Right lobe of liver (tissue), 6 donors: ENCODE measurements around the gene MRPL20. TPM values are rescaled to one million over a fixed set of nuclear protein-coding genes. Genes with fewer than 3 reads are reported as not detected.

Source experiments
- ATAC-seq, 4 donors: fragments of 200-7000 bp; cut with Tn5 transposase; one replicate each; pipeline ENCODE4 v1.9.1; 2020; ENCODE audit warnings: mild to moderate bottlenecking in 4 of 4, moderate library complexity in 4 of 4
- DNase-seq, 3 donors: peaks; one replicate each; pipeline ENCODE4 v3.0.0-alpha.2; 2020
- H3K27ac ChIP-seq, 3 donors: fragments of 200-600 bp; one replicate each; pipeline ENCODE4 v1.8.0; 2022
- H3K27me3 ChIP-seq, 2 donors: fragments of 200-600 bp; one replicate each; pipeline ENCODE4 v1.8.0; 2022
- H3K36me3 ChIP-seq, 4 donors: fragments of 200-600 bp; sonication (generic) in 1 of 4; one replicate each; pipeline versions ENCODE4 v1.5.1 to v1.8.0; 2017 to 2022; ENCODE audit warnings: control low read depth in 1 of 4
- H3K4me1 ChIP-seq, 4 donors: fragments of 200-600 bp; sonication (generic) in 1 of 4; one replicate each; pipeline versions ENCODE4 v1.5.1 to v1.8.0; 2017 to 2022; ENCODE audit warnings: control low read depth in 1 of 4
- H3K4me3 ChIP-seq, 3 donors: fragments of 200-600 bp; one replicate each; pipeline ENCODE4 v1.8.0; 2022
- H3K9me3 ChIP-seq, 4 donors: fragments of 200-600 bp; sonication (generic) in 1 of 4; one replicate each; pipeline versions ENCODE4 v1.5.1 to v1.8.0; 2017 to 2022; ENCODE audit warnings: control low read depth in 1 of 4
- CTCF ChIP-seq, 4 donors: fragments of 200-600 bp in 3 of 4; fragments of 450-650 bp in 1 of 4; IDR thresholded peaks; one replicate each; pipeline versions ENCODE4 v1.5.1 to v1.8.0; 2016 to 2022; ENCODE audit warnings: antibody characterized with exemption in 4 of 4, mild to moderate bottlenecking in 2 of 4
- POLR2A ChIP-seq: fragments of 450-650 bp; IDR thresholded peaks from one replicate; pipeline ENCODE4 v1.6.1; 2017; ENCODE audit warnings: antibody characterized with exemption, mild to moderate bottlenecking
- WGBS: methylation state at CpG from one replicate; pipeline ENCODE4 v1.1.6; 2018; ENCODE audit warnings: low coverage, low lambda C conversion rate; ENCODE audit not compliant: insufficient coverage; ENCODE audit errors: missing lambda C conversion rate; 5-methylcytosine and 5-hydroxymethylcytosine counted together
- intact Hi-C, 2 donors: fragments of 100-400 bp; cut with DNase I; formaldehyde crosslinking; loops; one replicate each; pipeline versions ENCODE4 v1.11.2 to v1.14.1; 2022
- total RNA-seq, 6 experiments: library from RNA; depleted of rRNA in 2 of 6; stranded (reverse); fragments of >200 nt in 2 of 6; fragmentation: NEBNext Ultra II Directional in 3 of 6; extraction: Animal tissue kit (Norgen Biotek cat#: 25700) in 3 of 6; gene quantifications; one replicate each; pipeline versions ENCODE4 v1.1.0 to v1.2.4, GENCODE V29; 2016 to 2023
- donor health status: DM: no; HTN: yes; CAD: no.
- donor health status: DM: no; HTN: no; CAD: no.
- donor health status: DM: no; HTN: no; CAD: no.
- donor health status: DM: no; HTN: yes; CAD: no.
- donor health status: DM: no; HTN: yes; CAD: no.

The MRPL20 gene
- total RNA-seq, 6 experiments from 2014 or later: 44.1 to 91.2 (median 56.5) TPM

DNA sequence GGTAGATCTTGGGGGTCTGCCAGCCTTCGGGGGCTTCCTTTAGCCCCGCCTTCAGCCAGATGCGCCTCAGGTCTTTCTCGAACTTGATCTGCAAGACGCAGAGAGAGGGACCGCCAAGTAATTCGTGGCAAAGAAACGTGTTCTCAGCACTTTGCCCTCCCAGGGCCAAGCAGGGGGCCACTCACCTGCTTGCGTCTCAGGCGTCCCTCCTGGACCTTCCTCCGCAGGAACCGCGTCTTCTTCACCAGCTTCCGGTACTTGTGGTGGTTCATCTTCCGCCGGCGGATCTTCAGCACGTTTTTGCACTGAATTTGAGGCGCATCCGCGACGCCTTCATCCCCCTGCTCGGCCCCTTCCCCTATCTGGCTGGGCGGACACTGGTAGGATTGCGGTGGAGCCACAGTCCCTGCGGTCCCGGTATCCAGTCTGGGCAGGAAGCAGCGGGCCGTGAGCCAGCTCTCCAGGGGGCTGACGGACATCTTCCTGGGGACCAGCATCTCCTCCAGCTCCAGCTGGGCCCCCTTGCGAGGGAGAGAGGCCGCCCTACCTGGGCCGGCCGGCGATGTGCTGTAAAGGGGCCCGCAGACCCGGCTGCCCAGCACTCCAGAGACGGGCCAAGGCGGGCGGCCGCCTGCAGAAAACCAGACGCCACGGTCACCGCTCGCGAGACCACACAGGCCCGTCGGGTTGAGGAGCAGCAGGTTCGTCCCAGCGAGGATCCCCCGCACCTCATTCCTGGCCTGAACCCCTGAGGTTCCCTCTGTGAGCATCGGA, 33.1 kb downstream of the MRPL20 start:
- intact Hi-C loops: no loop called here

DNA sequence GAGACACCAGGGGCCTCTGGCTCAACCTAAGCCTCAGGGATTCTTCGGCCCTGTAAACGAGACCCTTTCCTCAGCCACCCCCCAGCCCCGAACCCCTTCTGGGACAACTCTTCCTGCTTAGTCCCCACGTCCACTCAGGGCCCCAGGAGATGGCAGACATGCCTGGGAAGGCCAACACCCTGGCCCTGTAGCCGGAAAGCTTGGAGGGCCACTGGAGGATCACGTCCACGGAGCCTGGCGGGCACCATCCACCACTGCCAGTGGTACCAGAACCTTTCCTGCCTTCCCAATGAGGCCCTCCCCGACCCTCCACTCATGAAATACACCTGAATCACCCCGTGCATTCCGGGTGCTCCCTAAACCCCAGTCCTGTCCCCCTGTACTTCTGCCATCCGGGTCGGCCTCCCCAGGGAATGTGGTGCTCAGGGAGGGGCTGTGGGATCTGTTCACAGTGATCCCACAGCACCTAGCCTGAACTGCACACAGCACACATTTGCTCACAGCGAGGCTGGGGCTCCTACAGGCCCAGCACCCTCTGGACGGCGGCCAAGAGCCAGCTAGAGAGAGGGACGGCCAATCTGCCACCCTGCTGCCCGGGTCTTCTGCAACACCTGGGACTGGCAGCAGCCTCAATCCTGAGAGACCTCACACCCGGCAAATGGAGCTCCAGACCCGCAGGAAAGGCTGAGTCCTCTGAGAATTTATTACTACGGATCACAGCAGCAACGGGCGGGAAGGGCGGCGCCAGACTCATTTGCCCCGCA, 33.9 kb downstream of the MRPL20 start:
- H3K4me1 ChIP-seq: peaks cover 0 to 26% (median 9%) of the 10 kb centered on the region in 4 donors
- intact Hi-C loops: no loop called here
- ATAC-seq (no peak), DNase-seq (peak in 1 of 3 donors; percentile 31)
- H3K4me3 ChIP-seq: no peak overlapping the region
- H3K27me3 ChIP-seq: no peaks in the 10 kb centered on the region
- no peaks in the 10 kb centered on the region for H3K9me3 ChIP-seq
- WGBS: 54% methylated on average over 4 of the region's 26 CpGs
- TF ChIP-seq CTCF (IDR thresholded peaks at IDR 0.05): no peak
- no peak for TF ChIP-seq POLR2A
- H3K36me3 ChIP-seq: peaks cover 0 to 6% (median 0%) of the 10 kb centered on the region in 4 donors
- H3K27ac ChIP-seq: no peak overlapping the region

More for the DNA sequence above, 33.1 kb downstream of the MRPL20 start:
- WGBS: 85% methylated on average over 14 of the region's 52 CpGs
- Histone ChIP-seq H3K9me3 (no peaks in the 10 kb centered on the region), H3K36me3 (peaks cover 0 to 6% (median 0%) of the 10 kb centered on the region in 4 donors), H3K27ac (peak overlapping the region in 2 of 3 donors; percentile 91 to 92), H3K27me3 (no peaks in the 10 kb centered on the region), H3K4me3 (peak overlapping the region; percentile 76 to 100 (median 93)), H3K4me1 (peaks cover 0 to 26% (median 9%) of the 10 kb centered on the region in 4 donors)
- TF ChIP-seq POLR2A: no peak
- no peak for TF ChIP-seq CTCF (IDR thresholded peaks at IDR 0.05)
- peak; percentile 31 to 62 (median 52) for DNase-seq
- ATAC-seq: no peak

DNA sequence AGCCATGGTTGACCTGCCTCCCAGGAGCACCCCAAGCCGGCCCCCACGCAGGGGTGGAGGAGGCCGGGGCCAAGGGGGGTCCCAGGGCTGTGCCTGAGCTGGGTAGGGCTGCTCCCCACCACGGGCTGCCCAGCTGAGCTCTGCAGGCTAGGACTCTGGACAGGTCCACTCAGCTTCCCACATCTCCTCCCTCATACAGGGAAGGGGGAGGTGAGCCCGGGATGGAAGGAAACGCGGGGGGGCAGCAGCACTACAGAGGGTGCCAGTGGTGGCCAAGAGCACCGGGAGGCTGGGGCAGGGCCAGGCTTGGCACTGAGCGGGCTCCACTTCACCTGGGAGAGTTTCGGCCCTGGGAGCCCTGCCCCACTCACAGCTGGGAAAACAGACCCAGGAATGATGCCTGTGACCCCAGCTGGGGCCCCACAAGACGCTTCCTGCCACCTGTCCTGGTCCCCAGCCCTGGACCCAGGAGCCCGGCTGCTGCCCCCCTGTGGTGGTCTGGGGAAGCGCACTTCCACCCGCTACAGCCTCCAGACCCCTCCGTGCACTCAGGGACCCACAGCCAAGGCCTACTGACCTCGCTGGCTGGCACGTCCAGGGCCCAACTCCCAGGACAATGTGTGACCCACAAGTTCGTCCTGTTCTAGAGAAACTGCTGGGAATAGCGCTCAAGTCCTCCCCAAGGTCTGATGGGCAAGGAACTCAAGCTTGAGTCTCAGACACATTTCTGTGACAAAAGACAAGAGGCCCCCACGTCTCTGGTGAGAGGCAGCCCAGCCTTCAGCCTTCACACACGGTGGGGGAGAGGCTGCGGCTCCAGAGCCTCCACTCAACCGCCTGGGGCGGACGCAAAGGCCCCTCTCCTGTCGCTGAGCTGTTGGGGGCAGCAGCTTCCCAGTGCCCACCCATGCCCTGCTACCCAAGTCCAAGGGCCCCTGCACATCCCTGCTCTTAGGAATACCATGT, 35.1 kb downstream of the MRPL20 start:
- intact Hi-C loops: no loop called here
- Histone ChIP-seq H3K27me3 (no peaks in the 10 kb centered on the region), H3K4me1 (peaks cover 0 to 26% (median 9%) of the 10 kb centered on the region in 4 donors), H3K27ac (no peak overlapping the region), H3K4me3 (no peak overlapping the region), H3K9me3 (no peaks in the 10 kb centered on the region), H3K36me3 (peaks cover 0 to 6% (median 0%) of the 10 kb centered on the region in 4 donors)
- TF ChIP-seq POLR2A (no peak), CTCF (IDR thresholded peaks at IDR 0.05) (peak; percentile 76 to 97 (median 96))
- WGBS: 5% methylated on average over 4 of the region's 26 CpGs
- DNase-seq: peak; percentile 69 to 79 (median 72)
- ATAC-seq: peak; percentile 39 to 51 (median 43)

GRCh38 chr1:1371364-1371745, 35.7 kb downstream of the MRPL20 start:
- no CpG with 5 or more reads among the region's 12 CpGs for WGBS
- DNase-seq: no peak

More at GRCh38 chr1:1371364-1371745, 35.7 kb downstream of the MRPL20 start:
- Histone ChIP-seq H3K9me3 (no peaks in the 10 kb centered on the region), H3K4me1 (peaks cover 0 to 26% (median 9%) of the 10 kb centered on the region in 4 donors), H3K27me3 (no peaks in the 10 kb centered on the region), H3K4me3 (no peak overlapping the region), H3K27ac (no peak overlapping the region), H3K36me3 (peaks cover 0 to 6% (median 0%) of the 10 kb centered on the region in 4 donors)
- TF ChIP-seq CTCF (IDR thresholded peaks at IDR 0.05): no peak
- TF ChIP-seq POLR2A: no peak
- intact Hi-C loops: no loop called here
- no peak for ATAC-seq
